ENCODE data around the gene MFAP3.

DNA sequence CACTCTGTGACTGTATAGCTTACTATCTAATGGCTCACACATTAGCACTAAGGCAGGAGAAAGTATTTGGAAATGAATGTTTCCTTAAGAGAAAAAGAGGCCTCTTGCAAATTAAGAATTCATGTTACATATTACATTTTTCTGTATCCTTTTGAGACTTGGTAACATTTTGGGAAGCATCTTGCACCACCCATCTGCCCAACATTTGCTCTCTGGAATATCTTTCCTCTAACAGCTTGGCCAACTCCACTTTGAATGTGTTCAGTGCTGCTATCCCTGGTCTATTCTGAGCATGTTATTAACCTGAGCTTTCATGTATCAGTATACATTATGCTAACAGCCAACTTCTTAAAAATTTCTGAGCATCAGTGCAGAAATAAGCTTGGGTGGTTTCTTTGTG, 27.2 kb downstream of the MFAP3 start:
- TF ChIP-seq, protein P1, sequence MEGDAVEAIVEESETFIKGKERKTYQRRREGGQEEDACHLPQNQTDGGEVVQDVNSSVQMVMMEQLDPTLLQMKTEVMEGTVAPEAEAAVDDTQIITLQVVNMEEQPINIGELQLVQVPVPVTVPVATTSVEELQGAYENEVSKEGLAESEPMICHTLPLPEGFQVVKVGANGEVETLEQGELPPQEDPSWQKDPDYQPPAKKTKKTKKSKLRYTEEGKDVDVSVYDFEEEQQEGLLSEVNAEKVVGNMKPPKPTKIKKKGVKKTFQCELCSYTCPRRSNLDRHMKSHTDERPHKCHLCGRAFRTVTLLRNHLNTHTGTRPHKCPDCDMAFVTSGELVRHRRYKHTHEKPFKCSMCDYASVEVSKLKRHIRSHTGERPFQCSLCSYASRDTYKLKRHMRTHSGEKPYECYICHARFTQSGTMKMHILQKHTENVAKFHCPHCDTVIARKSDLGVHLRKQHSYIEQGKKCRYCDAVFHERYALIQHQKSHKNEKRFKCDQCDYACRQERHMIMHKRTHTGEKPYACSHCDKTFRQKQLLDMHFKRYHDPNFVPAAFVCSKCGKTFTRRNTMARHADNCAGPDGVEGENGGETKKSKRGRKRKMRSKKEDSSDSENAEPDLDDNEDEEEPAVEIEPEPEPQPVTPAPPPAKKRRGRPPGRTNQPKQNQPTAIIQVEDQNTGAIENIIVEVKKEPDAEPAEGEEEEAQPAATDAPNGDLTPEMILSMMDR (IDR thresholded peaks at IDR 0.05) = no peak
- TF ChIP-seq POLR2A (IDR thresholded peaks at IDR 0.05) = no peak

All from upper lobe of left lung (tissue), 4 donors.